Right atrium auricular region (tissue), 2 donors: Measurements from ENCODE around the gene ZMYM3. TPM values are rescaled to one million over a fixed set of nuclear protein-coding genes. Genes with fewer than 3 reads are reported as not detected.

ENCODE experiments used
- DNase-seq: peaks from one replicate; pipeline ENCODE4 v3.0.0-alpha.2; 2019; ENCODE audit warnings: low spot score
- H3K27ac ChIP-seq, 2 donors: fragments of 200-600 bp; sonication (generic); 1 replicate in 1 of 2; 2 replicates in 1 of 2; pipeline ENCODE4 v1.5.1; 2016 to 2019
- H3K27me3 ChIP-seq, 2 donors: fragments of 200-600 bp; sonication (generic); one replicate each; pipeline versions ENCODE4 v1.5.1 to v1.6.0; 2017 to 2019
- H3K36me3 ChIP-seq: fragments of 200-600 bp; sonication (generic); one replicate; pipeline ENCODE4 v1.5.1; 2016
- H3K4me1 ChIP-seq, 2 donors: fragments of 200-600 bp; sonication (generic); one replicate each; pipeline versions ENCODE4 v1.5.1 to v1.6.0; 2017 to 2019
- H3K4me3 ChIP-seq, 2 donors: fragments of 200-600 bp; sonication (generic); 1 replicate in 1 of 2; 2 replicates in 1 of 2; pipeline ENCODE4 v1.5.1; 2017 to 2019; ENCODE audit warnings: mild to moderate bottlenecking in 1 of 2, moderate library complexity in 1 of 2
- H3K9me3 ChIP-seq, 2 donors: fragments of 200-600 bp; sonication (generic); one replicate each; pipeline ENCODE4 v1.5.1; 2019
- total RNA-seq, 2 donors: library from RNA; depleted of rRNA; stranded (reverse); fragments of >200 nt; gene quantifications; one replicate each; pipeline ENCODE4 v1.1.0, GENCODE V29; 2016
- TF ChIP-seq, protein P1 (sequence below), 2 donors: fragments of 200-600 bp; sonication (generic); IDR thresholded peaks; one replicate each; pipeline ENCODE4 v1.5.1; 2019; ENCODE audit warnings: antibody characterized with exemption in 2 of 2

ZMYM3 gene
- total RNA-seq, 2 donors from 2014 or later, result 10.0 to 10.5 TPM

- H3K9me3 ChIP-seq, result no peaks in the 10 kb centered on the region
- TF ChIP-seq, protein P1, sequence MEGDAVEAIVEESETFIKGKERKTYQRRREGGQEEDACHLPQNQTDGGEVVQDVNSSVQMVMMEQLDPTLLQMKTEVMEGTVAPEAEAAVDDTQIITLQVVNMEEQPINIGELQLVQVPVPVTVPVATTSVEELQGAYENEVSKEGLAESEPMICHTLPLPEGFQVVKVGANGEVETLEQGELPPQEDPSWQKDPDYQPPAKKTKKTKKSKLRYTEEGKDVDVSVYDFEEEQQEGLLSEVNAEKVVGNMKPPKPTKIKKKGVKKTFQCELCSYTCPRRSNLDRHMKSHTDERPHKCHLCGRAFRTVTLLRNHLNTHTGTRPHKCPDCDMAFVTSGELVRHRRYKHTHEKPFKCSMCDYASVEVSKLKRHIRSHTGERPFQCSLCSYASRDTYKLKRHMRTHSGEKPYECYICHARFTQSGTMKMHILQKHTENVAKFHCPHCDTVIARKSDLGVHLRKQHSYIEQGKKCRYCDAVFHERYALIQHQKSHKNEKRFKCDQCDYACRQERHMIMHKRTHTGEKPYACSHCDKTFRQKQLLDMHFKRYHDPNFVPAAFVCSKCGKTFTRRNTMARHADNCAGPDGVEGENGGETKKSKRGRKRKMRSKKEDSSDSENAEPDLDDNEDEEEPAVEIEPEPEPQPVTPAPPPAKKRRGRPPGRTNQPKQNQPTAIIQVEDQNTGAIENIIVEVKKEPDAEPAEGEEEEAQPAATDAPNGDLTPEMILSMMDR (IDR thresholded peaks at IDR 0.05), result no peak
- no peak overlapping the region for H3K27ac ChIP-seq
- no peak overlapping the region for H3K4me3 ChIP-seq
- no peak for DNase-seq
- no peaks in the 10 kb centered on the region for H3K27me3 ChIP-seq
- H3K36me3 ChIP-seq, result no peaks in the 10 kb centered on the region
- no peaks in the 10 kb centered on the region for H3K4me1 ChIP-seq
Measured at GRCh38 chrX:71198066-71198465, 55.9 kb downstream of the ZMYM3 start.

GRCh38 chrX:71195964-71196649 is 57.8 kb downstream of the ZMYM3 start:
- H3K36me3 ChIP-seq, result no peaks in the 10 kb centered on the region
- no peak for DNase-seq
- H3K27me3 ChIP-seq, result no peaks in the 10 kb centered on the region
- no peaks in the 10 kb centered on the region for H3K9me3 ChIP-seq
- no peak overlapping the region for H3K27ac ChIP-seq
- no peaks in the 10 kb centered on the region for H3K4me1 ChIP-seq
- TF ChIP-seq, protein P1 (IDR thresholded peaks at IDR 0.05), result no peak
- no peak overlapping the region for H3K4me3 ChIP-seq

DNA sequence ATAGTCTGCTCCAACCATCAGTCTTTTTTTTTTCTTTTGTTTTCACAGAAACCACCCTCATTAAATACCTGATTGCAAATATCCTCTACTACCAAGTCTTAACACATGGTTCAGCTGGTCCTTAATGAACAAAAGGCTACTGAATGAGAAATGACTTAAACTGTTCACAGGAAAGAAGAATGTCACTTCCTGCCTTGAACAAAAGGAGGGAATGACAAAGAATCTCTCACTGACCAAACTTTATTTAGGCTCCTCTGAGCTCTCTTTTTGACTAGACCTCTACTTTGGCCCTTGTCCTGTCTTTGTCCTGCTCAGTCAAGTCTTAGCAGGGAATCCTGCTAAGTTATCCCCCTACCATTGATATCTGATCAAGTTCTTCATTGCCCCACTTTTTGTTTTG is 62.7 kb downstream of the ZMYM3 start:
- H3K4me3 ChIP-seq, result no peak overlapping the region
- H3K4me1 ChIP-seq, result no peaks in the 10 kb centered on the region
- no peak for DNase-seq
- H3K27me3 ChIP-seq, result no peaks in the 10 kb centered on the region
- no peak overlapping the region for H3K27ac ChIP-seq
- TF ChIP-seq, protein P1 (IDR thresholded peaks at IDR 0.05), result no peak
- no peaks in the 10 kb centered on the region for H3K9me3 ChIP-seq
- H3K36me3 ChIP-seq, result no peaks in the 10 kb centered on the region

Other genes with a start within 250 kb of the ZMYM3 start
- gene SNX12, start 185.8 kb downstream of the ZMYM3 start, total RNA-seq, result 10 to 100 TPM; 30.8 to 40.1 TPM
- gene FOXO4, start 158.3 kb downstream of the ZMYM3 start, total RNA-seq, result 10 to 100 TPM; 12.4 to 17.0 TPM
- not detected for gene CXorf65, start 147.4 kb downstream of the ZMYM3 start, total RNA-seq
- 1 to 10 TPM in 1 of 2 donors, not detected in 1; 4.2 TPM for gene IL2RG, start 142.6 kb downstream of the ZMYM3 start, total RNA-seq
- 10 to 100 TPM; 14.8 to 25.5 TPM for gene MED12, start 135.5 kb downstream of the ZMYM3 start, total RNA-seq
- under 1 TPM; 0.19 to 0.98 TPM for gene NLGN3, start 109.3 kb downstream of the ZMYM3 start, total RNA-seq
- gene GJB1, start 30.9 kb downstream of the ZMYM3 start, total RNA-seq, result not detected
- 100 to 1,000 TPM; 110 to 120 TPM for gene NONO, start 29.5 kb upstream of the ZMYM3 start, total RNA-seq
- 100 to 1,000 TPM; 102 to 172 TPM for gene ITGB1BP2, start 47.6 kb upstream of the ZMYM3 start, total RNA-seq
- 10 to 100 TPM; 17.9 to 19.1 TPM for gene TAF1, start 112.2 kb upstream of the ZMYM3 start, total RNA-seq